Measurements from ENCODE around the gene MYBPH.

GRCh38 chr1:203213126-203213525 lies 37.5 kb upstream of the MYBPH start:
- TF ChIP-seq CTCF (IDR thresholded peaks at IDR 0.05) (no peak), EZH2 (IDR thresholded peaks at IDR 0.05; ENCODE audit: borderline replicate concordance, insufficient read depth, low read depth, low read length, poor library complexity, severe bottlenecking) (no peak)

Data from B cell (primary cell).